DMS153 (cell line): ENCODE measurements around the gene SPARC.

Source experiments
- DNase-seq: peaks from one replicate; lab custom pipeline; 2025; lab: John Stamatoyannopoulos, UW

SPARC gene

DNA sequence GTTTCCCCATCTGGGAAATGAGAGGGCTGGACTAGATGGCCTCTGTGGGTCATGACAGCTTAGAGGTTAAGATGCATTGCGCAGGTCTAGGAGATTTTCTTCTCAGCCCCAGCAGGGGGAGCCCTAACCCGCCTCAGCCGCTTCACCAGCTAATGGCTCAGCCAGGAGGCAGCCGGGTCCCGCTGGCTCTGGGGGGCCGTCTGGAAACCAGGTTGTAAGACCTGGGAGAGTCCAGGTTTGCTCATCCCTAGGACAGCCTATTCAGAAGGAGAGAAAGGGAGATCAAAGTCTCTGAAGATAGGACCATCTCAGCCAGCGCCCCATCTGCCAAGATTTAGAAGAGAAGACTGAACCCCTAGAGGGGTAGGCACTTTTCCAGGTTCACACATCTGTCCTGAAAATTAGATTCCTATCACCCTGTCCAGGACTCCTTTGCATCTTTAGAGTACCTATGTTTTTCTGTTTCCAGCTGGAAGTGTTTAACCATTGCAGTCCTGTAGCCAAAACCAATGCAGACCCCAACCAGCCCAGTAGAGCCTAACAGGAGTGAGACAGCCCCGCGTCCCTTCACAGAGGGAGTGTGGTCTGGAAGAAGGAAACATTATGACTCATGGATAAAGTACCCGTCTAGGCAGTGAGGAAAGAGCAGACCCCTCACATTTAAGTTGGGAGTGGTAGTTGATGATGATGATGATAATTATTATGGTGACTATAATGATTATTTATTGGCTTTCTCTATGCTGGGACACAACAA lies 27.5 kb downstream of the SPARC start:
- DNase-seq = no peak

DNA sequence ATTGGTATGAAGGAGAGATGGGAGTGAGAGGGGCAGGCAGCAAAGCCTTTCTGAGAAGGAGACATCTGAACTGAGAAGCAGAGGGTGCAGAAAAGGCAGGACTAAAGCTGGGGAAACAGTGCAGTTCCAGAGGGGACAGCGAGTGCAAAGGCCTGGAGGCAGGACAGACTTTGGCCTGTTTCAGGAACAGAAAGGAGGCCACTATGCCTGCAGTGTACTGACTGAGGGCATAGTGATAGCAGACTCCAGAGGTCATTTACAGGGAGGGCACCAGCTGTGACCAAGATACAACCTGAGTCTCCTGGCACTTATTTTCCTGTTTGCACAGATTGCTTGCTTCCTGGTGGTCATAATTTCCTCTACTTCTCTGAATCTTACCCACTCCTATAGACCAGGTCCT lies 29.6 kb downstream of the SPARC start:
- no peak for DNase-seq

DNA sequence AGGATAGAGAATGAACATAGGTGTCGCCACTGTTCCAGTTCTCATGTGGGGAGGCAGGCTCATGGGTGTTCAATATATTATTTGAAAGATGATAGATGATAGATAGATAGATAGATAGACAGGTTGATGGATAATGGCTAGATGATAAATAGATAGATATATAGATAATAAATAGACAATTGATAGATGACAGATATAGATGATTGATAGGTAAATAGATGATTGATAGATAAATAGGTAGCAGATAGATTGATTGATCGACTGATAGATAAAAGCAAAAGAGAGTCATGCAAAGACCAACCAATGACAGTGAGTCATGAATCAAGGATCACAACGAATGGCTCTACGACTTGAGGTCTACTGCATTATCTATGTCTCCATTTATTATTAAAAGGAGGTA lies 30.4 kb downstream of the SPARC start:
- no peak for DNase-seq

DNA sequence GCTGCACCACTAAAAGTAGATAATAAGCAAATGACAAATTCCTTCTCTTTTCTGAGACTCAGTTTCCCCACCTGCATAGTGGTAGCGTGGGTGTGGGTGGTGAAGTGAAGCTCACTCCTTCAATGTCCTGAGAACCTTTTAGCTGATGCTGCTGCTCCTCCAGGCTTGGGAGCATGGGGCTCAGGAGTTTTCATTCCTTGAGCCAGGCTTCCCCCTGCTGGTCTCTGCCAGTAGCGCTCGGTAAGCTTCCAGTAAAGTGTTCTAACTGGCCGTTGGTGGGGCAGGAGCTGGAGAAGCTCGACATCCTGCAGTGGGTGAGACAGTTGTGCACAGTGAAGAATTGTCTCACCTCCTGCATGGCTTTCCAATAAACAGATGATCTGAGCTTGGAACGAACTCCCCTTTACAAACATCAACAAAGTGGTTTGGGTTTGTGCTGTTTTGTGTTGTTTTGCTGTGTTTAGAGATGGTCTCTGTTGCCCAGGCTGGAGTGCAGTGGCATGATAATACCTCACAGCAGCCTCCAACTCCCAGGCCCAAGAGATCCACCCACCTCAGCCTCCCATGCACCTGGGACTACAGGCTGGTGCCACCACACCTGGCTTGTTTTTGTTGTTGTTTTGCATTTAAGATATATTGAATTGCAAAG lies 34.6 kb downstream of the SPARC start:
- peak; percentile 5 for DNase-seq

DNA sequence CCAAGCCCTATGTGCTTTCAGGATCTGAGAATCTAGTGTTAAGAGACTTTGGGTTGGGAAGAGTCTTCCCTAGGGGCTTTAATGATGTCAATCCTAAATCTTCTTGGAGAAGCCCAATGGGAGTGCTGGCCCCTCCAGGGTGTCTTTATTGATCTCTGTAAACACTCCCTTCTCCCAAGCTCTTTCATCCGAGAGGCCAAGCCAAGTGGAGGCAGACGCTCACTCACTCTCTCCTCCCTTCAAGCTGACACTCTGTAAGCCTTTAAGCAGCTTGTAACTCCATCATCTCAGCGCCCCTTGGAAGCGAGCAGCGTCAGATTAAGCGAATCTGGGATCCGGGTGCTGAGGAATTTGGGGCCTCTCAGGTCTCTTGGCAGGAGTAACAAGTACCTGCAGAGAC lies 37.7 kb downstream of the SPARC start:
- DNase-seq = no peak

DNA sequence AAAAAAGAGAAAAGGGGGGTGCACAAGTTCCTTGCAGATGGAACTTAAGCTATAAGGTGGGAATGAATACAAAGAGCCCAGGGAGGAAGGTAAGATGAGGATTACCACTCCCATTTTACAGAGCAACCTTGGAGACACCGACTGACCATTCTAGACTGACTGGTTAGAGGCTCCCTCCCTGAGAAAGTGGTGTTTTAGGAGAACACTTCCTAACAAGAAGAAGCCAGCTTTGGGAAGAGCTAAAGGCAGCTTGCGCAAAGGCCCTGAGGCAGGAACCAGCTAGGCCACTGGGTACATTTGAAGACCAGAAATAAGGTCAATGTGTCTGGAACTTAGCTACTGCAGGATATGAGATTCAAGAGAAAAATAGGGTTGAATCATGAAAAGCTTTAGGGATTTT lies 38.6 kb downstream of the SPARC start:
- no peak for DNase-seq

DNA sequence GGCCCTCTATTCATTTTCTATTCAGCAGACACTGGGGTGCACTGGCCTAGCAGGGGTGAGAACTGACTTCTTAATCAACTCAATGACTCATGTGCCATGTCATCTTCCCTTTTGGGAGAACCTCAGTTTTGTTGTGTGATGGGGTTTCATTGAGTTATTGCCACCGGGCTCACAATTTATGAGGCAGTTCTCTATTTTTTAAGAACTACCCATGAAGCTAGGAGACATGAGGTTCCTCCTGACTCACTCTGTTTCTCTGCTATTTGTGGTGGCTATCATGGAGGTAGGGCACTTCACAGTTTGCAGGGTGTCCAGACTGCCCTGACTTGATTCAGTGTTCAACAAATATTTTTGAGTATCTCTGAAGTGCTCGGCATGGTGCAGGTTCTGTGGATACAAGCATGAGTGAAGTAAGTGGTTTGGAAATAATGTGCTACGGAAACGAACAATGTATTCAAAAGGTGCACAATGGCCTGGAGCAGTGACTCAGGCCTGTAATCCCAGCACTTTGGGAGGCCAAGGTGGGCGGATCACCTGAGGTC lies 39.3 kb downstream of the SPARC start:
- DNase-seq = no peak

DNA sequence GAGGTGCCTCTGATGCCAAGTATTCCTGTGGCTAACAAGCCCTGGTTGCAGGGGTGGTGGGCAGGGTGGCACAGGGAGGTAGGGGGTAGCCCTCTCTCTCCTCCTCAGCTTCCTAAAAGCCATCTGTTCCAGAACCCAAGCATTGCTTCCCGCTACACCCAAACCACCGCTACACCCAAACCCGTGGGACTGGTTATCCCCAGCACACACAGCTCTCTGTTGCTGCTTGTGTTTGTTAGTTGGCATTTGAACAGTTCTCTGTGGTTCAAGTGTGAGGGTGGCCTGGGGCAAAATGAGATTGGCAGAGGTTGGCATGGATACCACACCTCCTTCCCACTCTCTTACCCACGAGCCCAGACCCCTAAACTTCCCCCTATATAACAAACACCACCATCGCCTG lies 40.4 kb downstream of the SPARC start:
- no peak for DNase-seq

DNA sequence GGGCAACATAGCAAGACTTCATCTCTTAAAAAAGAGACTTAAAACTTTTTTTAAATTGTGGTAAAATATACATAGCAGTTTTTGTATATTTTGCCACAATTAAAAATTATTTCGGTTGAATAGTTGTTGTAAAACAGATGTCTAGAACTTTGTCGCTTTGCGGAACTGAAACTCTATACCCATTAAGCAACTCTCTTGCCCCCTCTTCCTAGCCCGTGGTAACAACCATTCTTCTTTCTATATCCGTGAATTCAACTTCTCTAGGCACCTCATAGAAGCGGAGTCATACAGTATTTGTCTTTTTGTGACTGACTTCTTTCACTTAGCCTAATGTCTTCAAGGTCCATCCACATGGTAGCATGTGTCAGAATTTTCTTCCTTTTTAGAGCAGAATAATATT lies 43.3 kb downstream of the SPARC start:
- no peak for DNase-seq

DNA sequence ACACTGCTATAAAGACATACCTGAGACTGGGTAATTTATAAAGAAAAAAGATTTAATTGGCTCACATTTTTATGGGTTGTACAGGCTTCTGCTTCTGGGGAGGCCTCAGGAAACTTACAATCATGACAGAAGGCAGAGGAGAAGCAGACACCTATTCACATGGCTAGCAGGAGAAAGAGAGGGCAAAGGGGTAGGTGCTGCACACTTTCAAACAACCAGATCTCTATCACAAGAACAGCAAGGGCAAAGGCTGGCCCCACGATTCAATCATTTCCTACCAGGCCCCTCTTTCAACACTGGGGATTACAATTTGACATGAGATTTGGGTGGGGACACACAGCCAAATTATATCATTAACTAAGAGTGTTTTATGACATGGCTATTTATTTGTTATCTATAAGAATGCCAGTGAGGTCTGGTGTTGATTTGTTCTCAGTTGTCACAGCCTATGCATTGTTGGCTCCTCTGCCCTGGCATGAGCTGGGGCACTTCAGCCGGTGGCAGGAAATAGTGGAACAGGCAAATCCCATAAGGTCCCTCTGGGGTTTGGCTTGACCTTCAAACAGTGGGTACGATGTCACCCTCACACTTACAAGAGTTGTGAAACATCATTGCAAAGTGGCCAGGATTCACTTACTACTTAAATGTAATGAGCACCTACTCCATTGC lies 44.1 kb downstream of the SPARC start:
- DNase-seq = no peak

DNA sequence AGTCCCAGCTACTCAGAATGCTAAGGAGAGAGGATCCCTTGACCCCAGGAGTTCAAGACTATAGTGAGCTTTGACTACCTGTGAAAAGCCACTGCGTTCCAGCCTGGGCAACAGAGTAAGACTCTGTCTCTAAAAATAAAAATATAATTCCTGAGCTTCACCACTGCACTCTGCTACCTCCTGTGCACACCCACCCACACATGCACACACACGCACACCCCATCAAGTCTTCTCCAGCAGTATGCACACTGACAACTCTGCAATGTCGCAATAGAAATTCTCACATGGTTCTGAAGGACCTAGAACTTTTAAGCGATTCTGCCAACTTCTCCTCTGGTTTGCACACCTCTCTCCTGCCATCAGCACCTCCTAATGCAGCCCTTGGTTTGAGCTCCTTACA lies 48.1 kb downstream of the SPARC start:
- DNase-seq = no peak

DNA sequence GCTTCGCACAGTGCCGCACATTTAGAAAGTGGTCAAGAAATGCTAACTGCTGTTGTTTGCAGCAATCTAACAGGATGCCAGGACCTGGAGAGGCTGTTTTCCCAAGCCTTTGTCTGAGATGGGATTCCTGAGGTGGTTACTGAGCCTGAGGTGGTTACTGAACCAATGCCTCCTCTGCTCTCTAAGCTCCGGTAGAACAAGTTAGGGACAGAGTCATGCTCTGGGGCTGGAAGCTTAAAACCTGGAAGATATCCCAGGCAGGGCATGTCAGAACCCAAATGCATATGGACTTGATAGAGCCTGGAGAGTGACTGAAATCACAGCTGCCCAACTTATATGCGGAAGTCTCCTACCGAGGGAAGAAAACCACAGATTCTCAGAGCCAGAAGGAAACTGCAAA lies 49.0 kb downstream of the SPARC start:
- DNase-seq = no peak

DNA sequence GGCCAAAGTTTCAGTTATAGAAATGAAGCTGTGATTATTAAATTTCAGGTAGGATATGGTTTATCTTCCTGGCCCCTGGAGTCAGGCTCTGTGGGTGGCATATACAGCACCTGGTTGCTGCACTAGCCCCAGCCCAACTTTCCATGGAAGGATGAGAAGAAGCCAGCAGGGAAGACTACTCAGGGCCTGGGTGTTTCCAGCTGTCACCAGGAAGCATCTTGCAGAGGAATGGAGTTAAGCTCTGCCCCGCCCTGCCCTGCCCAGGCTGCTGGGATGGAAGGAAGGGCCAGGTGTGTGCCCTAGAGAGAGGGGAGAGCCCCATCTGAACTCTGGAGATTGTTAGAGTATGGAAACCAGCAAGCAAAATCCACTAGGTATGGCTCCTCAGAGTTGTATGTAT lies 52.8 kb downstream of the SPARC start:
- DNase-seq = no peak

DNA sequence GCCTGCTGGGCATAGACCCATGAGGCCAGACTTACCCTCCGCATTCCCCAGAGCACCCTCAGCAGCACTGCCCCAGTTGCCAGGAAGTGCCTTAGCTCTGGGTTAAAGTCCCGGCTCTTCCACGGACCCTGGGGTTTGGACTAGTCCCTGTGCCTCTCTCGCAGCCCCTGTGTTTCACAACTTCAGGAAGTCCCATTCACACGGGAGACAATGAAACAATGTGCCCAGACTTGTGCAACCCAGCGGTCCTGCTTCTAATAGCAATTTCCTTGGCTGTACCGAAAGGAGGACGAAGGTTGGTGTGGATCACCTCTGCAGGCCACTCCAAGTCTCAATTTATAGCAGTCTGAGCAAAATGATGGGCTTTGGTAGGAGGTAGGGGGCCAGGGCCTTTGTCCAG lies 53.8 kb downstream of the SPARC start:
- no peak for DNase-seq

DNA sequence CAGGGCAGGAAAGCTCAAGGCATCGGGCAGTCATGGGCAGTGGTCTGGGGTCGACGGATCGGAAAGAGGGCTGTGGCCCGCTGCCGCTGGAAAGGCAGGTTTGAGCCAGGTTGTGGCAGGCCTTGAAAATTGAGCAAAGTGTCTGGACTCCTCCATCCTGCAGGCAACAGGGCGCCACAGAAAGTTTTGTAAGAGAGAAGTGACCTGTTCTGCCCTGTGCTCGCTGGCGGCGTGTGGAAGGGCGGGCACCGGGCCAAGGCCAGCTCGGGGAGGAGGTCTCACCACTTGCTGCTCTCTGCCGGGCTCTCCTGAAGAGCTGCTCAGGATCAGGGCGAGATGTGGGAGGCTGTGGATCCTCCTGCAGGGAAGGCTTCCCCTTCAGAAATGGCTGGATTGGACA lies 54.2 kb downstream of the SPARC start:
- DNase-seq = no peak

DNA sequence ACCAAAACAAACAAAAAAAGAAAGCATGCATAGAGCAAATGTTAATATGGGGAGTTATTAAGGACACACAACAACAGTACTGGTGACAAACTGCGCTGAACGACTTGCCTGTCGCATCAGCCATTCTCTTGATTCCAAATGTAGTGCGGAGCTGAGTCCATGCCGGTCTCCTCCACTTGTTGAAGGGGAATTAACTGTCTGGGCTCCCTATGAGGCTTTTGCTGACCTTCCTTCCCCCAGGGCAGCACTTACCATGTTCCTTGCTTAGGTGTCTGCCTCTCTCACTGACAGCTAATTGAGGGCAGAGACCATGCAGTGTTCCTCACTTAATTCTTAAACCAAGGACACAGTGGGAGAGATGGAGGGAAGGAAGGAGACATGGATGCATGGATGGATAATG lies 54.8 kb downstream of the SPARC start:
- DNase-seq = no peak

DNA sequence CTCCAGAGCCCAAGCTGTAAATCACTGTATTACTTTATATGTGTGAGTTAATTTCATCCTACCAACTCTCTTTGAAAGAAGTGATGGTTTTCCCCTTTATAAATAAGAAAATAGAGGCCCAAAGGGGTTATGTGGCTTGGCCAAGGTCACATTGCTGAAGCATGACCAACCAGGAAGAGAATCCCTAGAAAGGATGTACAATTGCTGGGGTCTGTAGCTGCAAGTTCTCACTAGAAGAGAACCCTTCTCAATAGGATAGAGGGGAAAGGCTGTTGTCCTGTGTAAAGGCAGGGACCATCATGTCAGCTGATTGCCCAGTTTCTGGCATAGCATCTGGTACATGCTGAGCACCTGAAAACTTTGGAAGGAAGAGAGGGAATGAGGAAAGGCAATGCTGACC lies 56.6 kb downstream of the SPARC start:
- DNase-seq = no peak

DNA sequence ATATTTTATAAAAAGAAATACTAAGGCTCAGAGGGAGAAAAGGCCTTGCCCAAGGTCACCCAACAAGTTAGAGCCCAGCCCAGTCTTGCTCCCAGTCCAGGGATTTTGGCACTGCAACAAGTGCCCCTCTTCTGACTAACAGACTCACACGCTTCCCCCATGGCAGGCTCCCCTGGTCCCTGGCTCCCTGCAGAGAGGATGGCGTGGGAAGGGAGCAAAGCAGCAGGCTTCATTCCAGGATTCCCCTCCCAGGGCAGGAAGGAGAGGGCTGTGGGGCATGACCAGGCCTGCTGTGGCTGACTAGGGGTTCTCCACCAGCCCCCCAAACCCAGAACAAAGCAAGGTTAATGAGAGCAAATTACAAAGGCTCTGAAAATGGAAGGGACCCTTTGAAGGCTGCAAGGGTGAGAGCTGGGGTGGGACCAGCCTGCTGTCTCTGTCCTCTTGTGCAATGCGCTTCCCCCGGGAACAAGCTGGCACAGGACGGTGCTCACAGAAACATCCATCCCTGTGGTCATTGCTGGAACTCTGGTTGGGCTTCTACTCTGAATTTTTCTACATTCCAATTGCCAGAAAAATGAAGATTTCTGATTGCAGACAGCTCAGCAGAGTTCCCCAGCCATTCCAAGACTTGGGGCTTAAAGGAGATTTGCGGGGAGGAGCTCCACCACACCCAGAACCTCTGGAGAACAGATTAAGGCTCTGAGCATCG lies 58.4 kb downstream of the SPARC start:
- no peak for DNase-seq

DNA sequence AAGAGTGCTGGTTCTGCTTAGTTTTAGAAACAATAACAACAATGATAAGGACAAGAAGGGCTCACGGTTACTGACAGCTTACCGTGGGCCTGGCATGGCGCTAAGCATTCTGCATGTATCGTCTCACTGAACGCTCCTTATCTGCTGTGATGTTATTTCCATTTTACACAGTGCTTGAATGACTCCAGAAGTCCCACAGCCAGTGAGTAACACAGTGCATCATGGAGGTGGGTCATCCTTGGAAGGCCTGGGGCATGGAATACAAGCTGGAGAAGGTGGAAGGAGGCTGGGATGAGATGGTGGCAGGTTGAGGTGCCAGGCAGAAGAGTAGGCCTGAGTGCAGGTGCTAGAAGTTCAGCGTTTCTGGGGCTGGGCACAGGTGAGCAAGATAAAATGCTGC lies 59.1 kb downstream of the SPARC start:
- DNase-seq = no peak

DNA sequence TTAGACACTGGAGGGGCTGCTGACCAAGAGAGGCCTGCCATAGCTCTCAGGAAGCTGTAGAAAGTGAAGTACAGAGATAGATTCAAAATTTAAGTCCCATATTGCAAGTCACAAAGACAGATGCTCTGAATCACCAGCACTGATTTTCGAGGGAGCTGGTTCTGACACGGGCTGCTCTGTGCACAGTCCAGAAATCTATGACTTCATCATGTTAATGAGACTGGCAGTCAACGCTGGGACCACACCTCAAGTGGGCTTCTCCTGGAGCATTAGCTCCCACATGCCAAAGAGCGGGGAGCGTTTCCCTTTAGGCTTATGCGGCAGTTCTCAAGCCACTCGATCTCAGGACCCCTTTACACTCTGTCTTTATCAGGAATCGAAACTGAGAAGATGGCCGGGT lies 61.4 kb downstream of the SPARC start:
- no peak for DNase-seq

DNA sequence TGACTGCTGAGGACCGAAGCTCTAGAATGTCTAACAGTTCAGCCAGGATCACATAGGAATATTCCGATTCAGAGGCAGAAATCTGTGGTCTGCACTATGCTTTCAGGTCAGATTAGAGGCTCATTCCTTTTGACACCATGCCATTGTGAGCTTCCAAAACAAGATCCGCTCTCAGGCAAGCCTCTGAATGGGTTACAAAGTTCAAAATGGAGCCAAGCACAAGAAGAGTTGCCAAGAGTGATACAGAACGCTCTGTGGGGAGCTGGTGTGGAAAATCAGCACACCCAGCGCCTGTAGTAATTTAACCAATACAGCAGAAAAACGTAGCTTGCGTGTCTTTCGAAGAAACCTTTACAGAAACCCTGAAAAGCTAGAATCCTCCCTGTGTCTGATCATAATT lies 62.2 kb downstream of the SPARC start:
- no peak for DNase-seq

DNA sequence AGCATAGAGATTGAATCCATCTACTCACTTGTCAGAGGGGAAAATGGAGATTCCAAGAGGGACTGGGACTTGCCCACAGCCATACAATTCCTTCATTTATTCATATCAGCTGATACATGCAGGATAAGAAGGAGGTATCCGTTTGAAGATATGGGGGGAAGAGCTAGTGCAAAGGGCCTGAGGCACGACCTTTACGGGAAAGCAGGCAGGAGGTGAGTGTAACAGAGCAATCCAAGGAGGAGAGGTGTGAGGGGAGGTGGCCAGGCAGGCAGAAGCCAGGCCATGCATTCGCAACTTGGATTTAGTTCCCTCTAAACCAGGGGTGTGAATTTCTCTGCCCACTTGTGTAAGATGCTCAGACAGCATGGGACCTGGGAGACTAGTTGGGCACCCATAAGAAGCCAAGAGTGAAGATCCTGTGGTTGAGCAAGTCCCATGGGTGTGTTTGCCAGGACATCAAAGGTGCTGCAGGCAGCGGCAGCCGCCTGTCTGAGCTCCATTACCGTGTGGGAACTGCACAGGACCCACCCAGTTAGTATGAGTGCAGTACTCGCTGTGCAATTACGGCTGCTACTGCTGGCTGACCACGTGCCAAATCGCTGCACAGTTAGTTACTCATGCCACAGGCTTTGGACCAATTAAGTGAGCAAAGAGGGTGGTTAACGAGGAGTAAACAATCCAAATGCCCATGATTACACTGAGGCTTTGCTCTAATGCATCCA lies 64.2 kb downstream of the SPARC start:
- no peak for DNase-seq
